ENCODE results near the gene MRPL55. TPM values are rescaled to one million over a fixed set of nuclear protein-coding genes. Genes with fewer than 3 reads are reported as not detected.

Gene MRPL55
- total RNA-seq, 1 donor: 51.4 TPM

DNA sequence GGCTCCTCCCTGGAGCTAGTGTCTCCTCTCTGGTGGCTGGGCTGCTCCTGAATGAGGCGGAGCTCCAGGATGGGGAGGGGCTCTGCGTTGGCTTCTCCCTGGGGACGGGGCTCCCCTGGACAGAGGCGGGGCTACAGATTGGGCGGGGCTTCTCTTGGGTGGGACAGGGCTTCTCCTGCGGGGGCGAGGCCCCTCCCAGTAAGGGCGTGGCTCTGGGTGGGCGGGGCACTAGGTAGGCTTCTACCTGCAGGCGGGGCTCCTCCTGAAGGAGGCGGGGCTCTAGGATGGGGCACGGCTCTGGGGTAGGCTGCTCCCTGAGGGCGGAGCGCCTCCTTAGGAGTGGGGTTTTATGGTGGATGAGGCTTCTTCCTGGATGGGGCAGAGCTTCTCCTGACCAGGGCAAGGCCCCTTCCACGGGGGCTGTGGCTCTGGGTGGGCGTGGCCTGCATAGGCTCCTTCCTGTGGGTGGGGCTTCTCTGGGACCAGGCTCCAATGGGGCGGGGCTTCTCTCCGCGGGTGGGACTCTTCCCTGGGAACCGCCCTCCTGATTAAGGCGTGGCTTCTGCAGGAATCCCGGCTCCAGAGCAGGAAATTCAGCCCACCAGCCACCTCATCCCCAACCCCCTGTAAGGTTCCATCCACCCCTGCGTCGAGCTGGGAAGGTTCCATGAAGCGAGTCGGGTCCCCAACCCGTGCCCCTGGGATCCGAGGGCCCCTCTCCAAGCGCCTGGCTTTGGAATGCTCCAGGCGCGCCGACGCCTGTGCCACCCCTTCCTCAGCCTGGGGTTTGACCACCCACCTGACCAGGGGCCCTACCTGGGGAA, 49.3 kb downstream of the MRPL55 start:
- Histone ChIP-seq H3K4me3 (ENCODE audit: insufficient read depth, low read length) (no peak overlapping the region), H4K20me1 (ENCODE audit: insufficient read depth, low read length) (no peaks in the 10 kb centered on the region), H3K9me3 (ENCODE audit: low read depth, low read length) (no peaks in the 10 kb centered on the region), H3K79me2 (ENCODE audit: insufficient read depth, low read length) (no peaks in the 10 kb centered on the region), H3K27me3 (ENCODE audit: insufficient read depth, low read length) (peaks cover 56% of the 10 kb centered on the region), H3K4me1 (ENCODE audit: insufficient read depth, low read length) (no peaks in the 10 kb centered on the region), H2AFZ (ENCODE audit: low read length) (no peak overlapping the region), H3K27ac (ENCODE audit: low read depth, low read length) (no peak overlapping the region), H3K4me2 (ENCODE audit: insufficient read depth, low read length) (no peak overlapping the region), H3K36me3 (ENCODE audit: insufficient read depth, low read length) (no peaks in the 10 kb centered on the region)
- DNase-seq (ENCODE audit: insufficient read length, low spot score, missing footprints): peak; percentile 82
- TF ChIP-seq, protein P1, sequence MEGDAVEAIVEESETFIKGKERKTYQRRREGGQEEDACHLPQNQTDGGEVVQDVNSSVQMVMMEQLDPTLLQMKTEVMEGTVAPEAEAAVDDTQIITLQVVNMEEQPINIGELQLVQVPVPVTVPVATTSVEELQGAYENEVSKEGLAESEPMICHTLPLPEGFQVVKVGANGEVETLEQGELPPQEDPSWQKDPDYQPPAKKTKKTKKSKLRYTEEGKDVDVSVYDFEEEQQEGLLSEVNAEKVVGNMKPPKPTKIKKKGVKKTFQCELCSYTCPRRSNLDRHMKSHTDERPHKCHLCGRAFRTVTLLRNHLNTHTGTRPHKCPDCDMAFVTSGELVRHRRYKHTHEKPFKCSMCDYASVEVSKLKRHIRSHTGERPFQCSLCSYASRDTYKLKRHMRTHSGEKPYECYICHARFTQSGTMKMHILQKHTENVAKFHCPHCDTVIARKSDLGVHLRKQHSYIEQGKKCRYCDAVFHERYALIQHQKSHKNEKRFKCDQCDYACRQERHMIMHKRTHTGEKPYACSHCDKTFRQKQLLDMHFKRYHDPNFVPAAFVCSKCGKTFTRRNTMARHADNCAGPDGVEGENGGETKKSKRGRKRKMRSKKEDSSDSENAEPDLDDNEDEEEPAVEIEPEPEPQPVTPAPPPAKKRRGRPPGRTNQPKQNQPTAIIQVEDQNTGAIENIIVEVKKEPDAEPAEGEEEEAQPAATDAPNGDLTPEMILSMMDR (IDR thresholded peaks at IDR 0.05; ENCODE audit: extremely low read depth, low read depth, low read length): no peak

DNA sequence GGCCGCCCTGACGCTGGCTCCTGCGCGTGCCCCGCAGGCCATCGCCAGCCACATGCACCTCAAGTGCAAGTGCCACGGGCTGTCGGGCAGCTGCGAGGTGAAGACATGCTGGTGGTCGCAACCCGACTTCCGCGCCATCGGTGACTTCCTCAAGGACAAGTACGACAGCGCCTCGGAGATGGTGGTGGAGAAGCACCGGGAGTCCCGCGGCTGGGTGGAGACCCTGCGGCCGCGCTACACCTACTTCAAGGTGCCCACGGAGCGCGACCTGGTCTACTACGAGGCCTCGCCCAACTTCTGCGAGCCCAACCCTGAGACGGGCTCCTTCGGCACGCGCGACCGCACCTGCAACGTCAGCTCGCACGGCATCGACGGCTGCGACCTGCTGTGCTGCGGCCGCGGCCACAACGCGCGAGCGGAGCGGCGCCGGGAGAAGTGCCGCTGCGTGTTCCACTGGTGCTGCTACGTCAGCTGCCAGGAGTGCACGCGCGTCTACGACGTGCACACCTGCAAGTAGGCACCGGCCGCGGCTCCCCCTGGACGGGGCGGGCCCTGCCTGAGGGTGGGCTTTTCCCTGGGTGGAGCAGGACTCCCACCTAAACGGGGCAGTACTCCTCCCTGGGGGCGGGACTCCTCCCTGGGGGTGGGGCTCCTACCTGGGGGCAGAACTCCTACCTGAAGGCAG, 50.0 kb downstream of the MRPL55 start:
- H3K4me2 ChIP-seq (ENCODE audit: insufficient read depth, low read length): no peak overlapping the region
- H3K27ac ChIP-seq (ENCODE audit: low read depth, low read length): no peak overlapping the region
- no peaks in the 10 kb centered on the region for H4K20me1 ChIP-seq (ENCODE audit: insufficient read depth, low read length)
- H3K4me1 ChIP-seq (ENCODE audit: insufficient read depth, low read length): no peaks in the 10 kb centered on the region
- peaks cover 56% of the 10 kb centered on the region for H3K27me3 ChIP-seq (ENCODE audit: insufficient read depth, low read length)
- H3K79me2 ChIP-seq (ENCODE audit: insufficient read depth, low read length): no peaks in the 10 kb centered on the region
- H3K4me3 ChIP-seq (ENCODE audit: insufficient read depth, low read length): no peak overlapping the region
- H3K9me3 ChIP-seq (ENCODE audit: low read depth, low read length): no peaks in the 10 kb centered on the region
- TF ChIP-seq, protein P1 (IDR thresholded peaks at IDR 0.05; ENCODE audit: extremely low read depth, low read depth, low read length): no peak
- no peak overlapping the region for H2AFZ ChIP-seq (ENCODE audit: low read length)
- DNase-seq (ENCODE audit: insufficient read length, low spot score, missing footprints): peak; percentile 51
- H3K36me3 ChIP-seq (ENCODE audit: insufficient read depth, low read length): no peaks in the 10 kb centered on the region

DNA sequence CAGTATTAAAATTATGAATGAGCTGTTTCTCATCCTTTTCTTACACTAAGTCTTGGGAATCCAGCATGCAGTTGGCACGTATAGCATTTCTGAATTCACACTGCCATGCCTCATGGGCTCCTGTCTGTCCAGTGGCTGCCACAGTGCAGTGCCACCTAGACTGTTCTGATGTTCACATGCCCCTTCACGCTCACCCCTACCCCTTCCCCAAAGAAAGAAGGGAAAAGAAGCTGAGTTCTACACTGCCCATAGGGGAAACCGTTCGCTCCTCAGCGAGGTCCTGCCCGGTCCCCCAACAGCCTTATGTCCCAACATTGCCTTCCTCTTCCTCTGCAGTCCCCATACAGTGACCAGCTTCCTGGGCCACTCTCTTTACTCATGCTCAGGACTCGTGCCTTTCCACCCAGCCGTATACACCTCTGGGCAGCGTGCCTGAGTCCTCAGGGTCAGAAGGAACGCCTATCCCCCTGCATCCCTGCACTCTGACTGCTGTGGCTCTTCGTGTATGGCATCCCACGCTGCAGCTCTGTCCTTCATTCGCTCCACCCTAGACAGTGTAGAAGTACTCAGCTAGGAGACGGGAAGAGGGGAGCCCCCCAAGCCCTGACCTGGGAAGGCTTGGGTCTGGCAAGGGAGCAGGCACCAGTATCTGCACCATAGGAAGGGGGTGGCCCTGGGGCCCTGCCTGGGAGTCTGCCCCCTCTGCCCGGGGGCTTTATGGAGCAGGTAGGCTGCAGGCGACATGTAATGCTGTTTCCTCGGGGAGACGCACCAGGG, 50.7 kb downstream of the MRPL55 start:
- TF ChIP-seq, protein P1 (IDR thresholded peaks at IDR 0.05; ENCODE audit: extremely low read depth, low read depth, low read length): no peak
- Histone ChIP-seq H3K4me2 (ENCODE audit: insufficient read depth, low read length) (no peak overlapping the region), H3K27ac (ENCODE audit: low read depth, low read length) (no peak overlapping the region), H3K9me3 (ENCODE audit: low read depth, low read length) (no peaks in the 10 kb centered on the region), H3K4me3 (ENCODE audit: insufficient read depth, low read length) (no peak overlapping the region), H3K36me3 (ENCODE audit: insufficient read depth, low read length) (no peaks in the 10 kb centered on the region), H3K27me3 (ENCODE audit: insufficient read depth, low read length) (peaks cover 56% of the 10 kb centered on the region), H2AFZ (ENCODE audit: low read length) (no peak overlapping the region), H3K4me1 (ENCODE audit: insufficient read depth, low read length) (no peaks in the 10 kb centered on the region), H3K79me2 (ENCODE audit: insufficient read depth, low read length) (no peaks in the 10 kb centered on the region), H4K20me1 (ENCODE audit: insufficient read depth, low read length) (no peaks in the 10 kb centered on the region)
- peak; percentile 37 for DNase-seq (ENCODE audit: insufficient read length, low spot score, missing footprints)

Small RNA genes within 50 kb of the gene (small RNA-seq; reads per million reads assigned to genes)
- not detected for gene AL359510.1

Other genes starting within 250 kb of the MRPL55 start
- gene WNT9A, start 161.4 kb downstream of the MRPL55 start, total RNA-seq: 0.36 and 0.88 TPM in 2 replicates
- gene WNT3A, start 102.3 kb downstream of the MRPL55 start, total RNA-seq: not detected in 2 replicates
- 231 and 248 TPM in 2 replicates for gene ARF1, start 26.6 kb downstream of the MRPL55 start, total RNA-seq
- gene C1orf35, start 6.0 kb downstream of the MRPL55 start, total RNA-seq: 5.3 and 5.4 TPM in 2 replicates
- gene GUK1, start 31.0 kb upstream of the MRPL55 start, total RNA-seq: 253 and 278 TPM in 2 replicates
- gene GJC2, start 40.6 kb upstream of the MRPL55 start, total RNA-seq: 0.88 and 1.4 TPM in 2 replicates
- gene IBA57, start 56.5 kb upstream of the MRPL55 start, total RNA-seq: 4.4 and 4.7 TPM in 2 replicates
- 2.9 and 3.2 TPM in 2 replicates for gene OBSCN, start 98.7 kb upstream of the MRPL55 start, total RNA-seq

Data from osteoblast (primary cell).